ENCODE results near the gene REXO1.

DNA sequence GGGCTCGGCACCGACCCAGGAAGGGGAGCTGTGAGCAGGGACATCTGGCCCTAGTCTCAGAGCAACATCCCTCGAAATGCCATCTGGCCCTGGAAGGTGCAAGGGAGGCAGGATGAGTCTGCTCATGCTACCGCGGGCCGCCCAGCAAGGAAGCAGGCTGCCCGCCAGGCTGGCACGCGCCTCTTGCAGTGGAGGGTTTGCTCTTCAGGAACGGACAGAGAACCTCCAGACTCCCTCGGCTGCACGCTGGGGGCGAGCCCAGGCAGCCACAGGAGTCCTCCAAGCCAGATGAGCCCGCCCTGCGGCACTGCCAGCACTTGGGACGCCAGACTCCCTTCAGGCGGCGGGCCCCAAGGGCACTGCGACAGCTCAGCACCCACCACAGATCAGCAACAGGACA, 26.1 kb downstream of the REXO1 start:
- TF ChIP-seq POLR2AphosphoS5 (IDR thresholded peaks at IDR 0.05) (no peak), POLR2A (IDR thresholded peaks at IDR 0.05) (no peak)
- TF ChIP-seq, protein P1, sequence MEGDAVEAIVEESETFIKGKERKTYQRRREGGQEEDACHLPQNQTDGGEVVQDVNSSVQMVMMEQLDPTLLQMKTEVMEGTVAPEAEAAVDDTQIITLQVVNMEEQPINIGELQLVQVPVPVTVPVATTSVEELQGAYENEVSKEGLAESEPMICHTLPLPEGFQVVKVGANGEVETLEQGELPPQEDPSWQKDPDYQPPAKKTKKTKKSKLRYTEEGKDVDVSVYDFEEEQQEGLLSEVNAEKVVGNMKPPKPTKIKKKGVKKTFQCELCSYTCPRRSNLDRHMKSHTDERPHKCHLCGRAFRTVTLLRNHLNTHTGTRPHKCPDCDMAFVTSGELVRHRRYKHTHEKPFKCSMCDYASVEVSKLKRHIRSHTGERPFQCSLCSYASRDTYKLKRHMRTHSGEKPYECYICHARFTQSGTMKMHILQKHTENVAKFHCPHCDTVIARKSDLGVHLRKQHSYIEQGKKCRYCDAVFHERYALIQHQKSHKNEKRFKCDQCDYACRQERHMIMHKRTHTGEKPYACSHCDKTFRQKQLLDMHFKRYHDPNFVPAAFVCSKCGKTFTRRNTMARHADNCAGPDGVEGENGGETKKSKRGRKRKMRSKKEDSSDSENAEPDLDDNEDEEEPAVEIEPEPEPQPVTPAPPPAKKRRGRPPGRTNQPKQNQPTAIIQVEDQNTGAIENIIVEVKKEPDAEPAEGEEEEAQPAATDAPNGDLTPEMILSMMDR (IDR thresholded peaks at IDR 0.05), result no peak
